Neural cell (in vitro differentiated cells): Measurements from ENCODE around the gene BCAP31. TPM values are rescaled to one million over a fixed set of nuclear protein-coding genes. Genes with fewer than 3 reads are reported as not detected.

ENCODE experiments used
- H2AFZ ChIP-seq: fragments of 200-600, 300-800 bp; sonication (generic), shearing (Covaris generic); 2 replicates; pipeline ENCODE4 v1.6.0; 2014; ENCODE audit warnings: low read depth, mild to moderate bottlenecking, antibody characterized with exemption, low read length, moderate library complexity
- H3F3A ChIP-seq: fragments of 200-600 bp; shearing (Covaris generic); 2 replicates; pipeline ENCODE4 v1.6.1; 2016; ENCODE audit warnings: mild to moderate bottlenecking, moderate library complexity, mixed read lengths, antibody characterized with exemption, low read length; ENCODE audit not compliant: insufficient read depth, poor library complexity, severe bottlenecking
- H3K27ac ChIP-seq: fragments of 200-600, 300-800 bp; sonication (generic), shearing (Covaris generic); 2 replicates; pipeline ENCODE4 v1.5.1; 2014; ENCODE audit warnings: mild to moderate bottlenecking, low read length, moderate library complexity
- H3K27me3 ChIP-seq: fragments of 300-800, 200-600 bp; sonication (generic), shearing (Covaris generic); 2 replicates; pipeline ENCODE4 v1.6.0; 2014; ENCODE audit warnings: mild to moderate bottlenecking, low read depth, low read length, moderate library complexity; ENCODE audit not compliant: insufficient read depth
- H3K36me3 ChIP-seq: fragments of 300-800, 200-600 bp; sonication (generic), shearing (Covaris generic); 2 replicates; pipeline ENCODE4 v1.5.1; 2014; ENCODE audit warnings: mild to moderate bottlenecking, antibody characterized with exemption, low read length, moderate library complexity; ENCODE audit not compliant: insufficient read depth
- H3K4me2 ChIP-seq: fragments of 300-800, 200-600 bp; sonication (generic), shearing (Covaris generic); 2 replicates; pipeline ENCODE4 v1.6.0; 2014; ENCODE audit warnings: mild to moderate bottlenecking, low read length
- H3K4me3 ChIP-seq: fragments of 300-800, 200-600 bp; sonication (generic), shearing (Covaris generic); 2 replicates; pipeline ENCODE4 v1.5.1; 2014; ENCODE audit warnings: mild to moderate bottlenecking, low read length, moderate library complexity
- H3K79me2 ChIP-seq: fragments of 200-600 bp; shearing (Covaris generic); replicated peaks from 2 replicates; pipeline ENCODE4 v1.6.0; 2014; ENCODE audit warnings: mild to moderate bottlenecking, low read length, moderate library complexity; ENCODE audit not compliant: insufficient read depth
- H3K9ac ChIP-seq: fragments of 300-800, 200-600 bp; sonication (generic), shearing (Covaris generic); 2 replicates; pipeline ENCODE4 v1.6.1; 2016; ENCODE audit warnings: mild to moderate bottlenecking, low read length, mixed read lengths
- H3K9me2 ChIP-seq: fragments of 200-600 bp; shearing (Covaris generic); 2 replicates; pipeline ENCODE4 v1.6.1; 2016; ENCODE audit warnings: mild to moderate bottlenecking, low read length, mixed read lengths; ENCODE audit not compliant: insufficient read depth
- H3K9me3 ChIP-seq: fragments of 200-600, 300-800 bp; sonication (generic), shearing (Covaris generic); 2 replicates; pipeline ENCODE4 v1.6.1; 2016; ENCODE audit warnings: mild to moderate bottlenecking, mixed run types, low read length, moderate library complexity, mixed read lengths
- H4K20me1 ChIP-seq: fragments of 200-600 bp; shearing (Covaris generic); 2 replicates; pipeline ENCODE4 v1.6.1; 2016; ENCODE audit warnings: mild to moderate bottlenecking, mixed run types; ENCODE audit not compliant: insufficient read depth
- EP300 ChIP-seq: fragments of 450-650 bp; conservative IDR thresholded peaks from 2 replicates; pipeline ENCODE4 v1.6.1; 2014; ENCODE audit warnings: antibody characterized with exemption, mild to moderate bottlenecking, moderate library complexity; ENCODE audit not compliant: poor library complexity, severe bottlenecking
- EZH2 ChIP-seq: fragments of 200-600, 300-800 bp; shearing (Covaris generic), sonication (generic); IDR thresholded peaks from 2 replicates; pipeline ENCODE4 v1.6.1; 2014; ENCODE audit warnings: antibody characterized with exemption, low read length, borderline replicate concordance, mild to moderate bottlenecking; ENCODE audit not compliant: insufficient read depth, poor library complexity, severe bottlenecking
- MXI1 ChIP-seq: fragments of 450-650 bp; conservative IDR thresholded peaks from 2 replicates; pipeline ENCODE4 v1.6.1; 2014; ENCODE audit warnings: antibody characterized with exemption, mild to moderate bottlenecking; ENCODE audit not compliant: poor library complexity, severe bottlenecking
- POLR2AphosphoS5 ChIP-seq: IDR thresholded peaks from 2 replicates; pipeline ENCODE4 v1.6.1; 2012
- RAD21 ChIP-seq: fragments of 450-650 bp; conservative IDR thresholded peaks from 2 replicates; pipeline ENCODE4 v1.6.1; 2014; ENCODE audit warnings: antibody characterized with exemption, mild to moderate bottlenecking, moderate library complexity
- SMC3 ChIP-seq: fragments of 450-650 bp; conservative IDR thresholded peaks from 2 replicates; pipeline ENCODE4 v1.6.1; 2014; ENCODE audit warnings: antibody characterized with exemption, mild to moderate bottlenecking, moderate library complexity; ENCODE audit not compliant: poor library complexity
- TAF1 ChIP-seq: IDR thresholded peaks from 2 replicates; pipeline ENCODE4 v1.6.1; 2012; ENCODE audit warnings: low read depth
- polyA plus RNA-seq: library from polyadenylated mRNA; depleted of rRNA; stranded (reverse); fragments of >200 nt; gene quantifications from 2 replicates; pipeline ENCODE4 v1.2.3, GENCODE V29; 2014
- TF ChIP-seq, protein P1 (sequence below): fragments of 450-650 bp; IDR thresholded peaks from 2 replicates; pipeline ENCODE4 v1.5.1; 2014; ENCODE audit warnings: antibody characterized with exemption, mild to moderate bottlenecking, moderate library complexity; ENCODE audit not compliant: poor library complexity, severe bottlenecking
- TF ChIP-seq, protein P2 (sequence below): IDR thresholded peaks from 2 replicates; pipeline ENCODE4 v1.6.1; 2012; ENCODE audit warnings: borderline replicate concordance

The BCAP31 gene
- polyA plus RNA-seq, 1 donor from 2014 or later: 182 TPM

DNA sequence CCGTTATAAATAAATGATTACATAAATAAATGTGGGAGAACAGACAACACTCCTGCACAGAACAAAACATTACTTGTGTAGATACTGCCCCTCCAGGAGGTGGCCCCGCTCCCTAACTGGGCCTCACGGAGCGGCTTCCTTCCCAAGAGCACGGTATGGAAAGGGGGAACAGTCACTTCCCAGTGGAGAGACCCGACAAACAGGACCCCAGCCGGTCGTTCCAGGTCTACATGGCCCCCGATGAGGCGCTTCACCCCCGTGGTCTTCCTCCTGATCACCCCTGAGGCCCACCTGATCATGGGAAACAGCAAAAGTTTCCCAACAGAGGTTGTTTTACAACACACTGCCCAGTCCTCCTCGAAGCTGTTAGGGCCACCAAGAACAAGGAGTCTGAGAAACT lies 43.0 kb downstream of the BCAP31 start:
- Histone ChIP-seq H3K79me2 (no peaks in the 10 kb centered on the region), H3K27ac (no peak overlapping the region), H2AFZ (no peak overlapping the region), H3K4me3 (no peak overlapping the region), H3K9me3 (no peaks in the 10 kb centered on the region), H3K9me2 (no peaks in the 10 kb centered on the region), H3K27me3 (no peaks in the 10 kb centered on the region), H3K36me3 (no peaks in the 10 kb centered on the region), H3K4me2 (no peak overlapping the region), H4K20me1 (no peaks in the 10 kb centered on the region), H3F3A (no peaks in the 10 kb centered on the region), H3K9ac (no peak overlapping the region)
- TF ChIP-seq EP300 (no peak), EZH2 (no peak), RAD21 (no peak), SMC3 (no peak), TAF1 (no peak), POLR2AphosphoS5 (no peak), MXI1 (no peak)
- TF ChIP-seq, protein P1, sequence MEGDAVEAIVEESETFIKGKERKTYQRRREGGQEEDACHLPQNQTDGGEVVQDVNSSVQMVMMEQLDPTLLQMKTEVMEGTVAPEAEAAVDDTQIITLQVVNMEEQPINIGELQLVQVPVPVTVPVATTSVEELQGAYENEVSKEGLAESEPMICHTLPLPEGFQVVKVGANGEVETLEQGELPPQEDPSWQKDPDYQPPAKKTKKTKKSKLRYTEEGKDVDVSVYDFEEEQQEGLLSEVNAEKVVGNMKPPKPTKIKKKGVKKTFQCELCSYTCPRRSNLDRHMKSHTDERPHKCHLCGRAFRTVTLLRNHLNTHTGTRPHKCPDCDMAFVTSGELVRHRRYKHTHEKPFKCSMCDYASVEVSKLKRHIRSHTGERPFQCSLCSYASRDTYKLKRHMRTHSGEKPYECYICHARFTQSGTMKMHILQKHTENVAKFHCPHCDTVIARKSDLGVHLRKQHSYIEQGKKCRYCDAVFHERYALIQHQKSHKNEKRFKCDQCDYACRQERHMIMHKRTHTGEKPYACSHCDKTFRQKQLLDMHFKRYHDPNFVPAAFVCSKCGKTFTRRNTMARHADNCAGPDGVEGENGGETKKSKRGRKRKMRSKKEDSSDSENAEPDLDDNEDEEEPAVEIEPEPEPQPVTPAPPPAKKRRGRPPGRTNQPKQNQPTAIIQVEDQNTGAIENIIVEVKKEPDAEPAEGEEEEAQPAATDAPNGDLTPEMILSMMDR: no peak
- TF ChIP-seq, protein P2, sequence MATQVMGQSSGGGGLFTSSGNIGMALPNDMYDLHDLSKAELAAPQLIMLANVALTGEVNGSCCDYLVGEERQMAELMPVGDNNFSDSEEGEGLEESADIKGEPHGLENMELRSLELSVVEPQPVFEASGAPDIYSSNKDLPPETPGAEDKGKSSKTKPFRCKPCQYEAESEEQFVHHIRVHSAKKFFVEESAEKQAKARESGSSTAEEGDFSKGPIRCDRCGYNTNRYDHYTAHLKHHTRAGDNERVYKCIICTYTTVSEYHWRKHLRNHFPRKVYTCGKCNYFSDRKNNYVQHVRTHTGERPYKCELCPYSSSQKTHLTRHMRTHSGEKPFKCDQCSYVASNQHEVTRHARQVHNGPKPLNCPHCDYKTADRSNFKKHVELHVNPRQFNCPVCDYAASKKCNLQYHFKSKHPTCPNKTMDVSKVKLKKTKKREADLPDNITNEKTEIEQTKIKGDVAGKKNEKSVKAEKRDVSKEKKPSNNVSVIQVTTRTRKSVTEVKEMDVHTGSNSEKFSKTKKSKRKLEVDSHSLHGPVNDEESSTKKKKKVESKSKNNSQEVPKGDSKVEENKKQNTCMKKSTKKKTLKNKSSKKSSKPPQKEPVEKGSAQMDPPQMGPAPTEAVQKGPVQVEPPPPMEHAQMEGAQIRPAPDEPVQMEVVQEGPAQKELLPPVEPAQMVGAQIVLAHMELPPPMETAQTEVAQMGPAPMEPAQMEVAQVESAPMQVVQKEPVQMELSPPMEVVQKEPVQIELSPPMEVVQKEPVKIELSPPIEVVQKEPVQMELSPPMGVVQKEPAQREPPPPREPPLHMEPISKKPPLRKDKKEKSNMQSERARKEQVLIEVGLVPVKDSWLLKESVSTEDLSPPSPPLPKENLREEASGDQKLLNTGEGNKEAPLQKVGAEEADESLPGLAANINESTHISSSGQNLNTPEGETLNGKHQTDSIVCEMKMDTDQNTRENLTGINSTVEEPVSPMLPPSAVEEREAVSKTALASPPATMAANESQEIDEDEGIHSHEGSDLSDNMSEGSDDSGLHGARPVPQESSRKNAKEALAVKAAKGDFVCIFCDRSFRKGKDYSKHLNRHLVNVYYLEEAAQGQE: no peak

DNA sequence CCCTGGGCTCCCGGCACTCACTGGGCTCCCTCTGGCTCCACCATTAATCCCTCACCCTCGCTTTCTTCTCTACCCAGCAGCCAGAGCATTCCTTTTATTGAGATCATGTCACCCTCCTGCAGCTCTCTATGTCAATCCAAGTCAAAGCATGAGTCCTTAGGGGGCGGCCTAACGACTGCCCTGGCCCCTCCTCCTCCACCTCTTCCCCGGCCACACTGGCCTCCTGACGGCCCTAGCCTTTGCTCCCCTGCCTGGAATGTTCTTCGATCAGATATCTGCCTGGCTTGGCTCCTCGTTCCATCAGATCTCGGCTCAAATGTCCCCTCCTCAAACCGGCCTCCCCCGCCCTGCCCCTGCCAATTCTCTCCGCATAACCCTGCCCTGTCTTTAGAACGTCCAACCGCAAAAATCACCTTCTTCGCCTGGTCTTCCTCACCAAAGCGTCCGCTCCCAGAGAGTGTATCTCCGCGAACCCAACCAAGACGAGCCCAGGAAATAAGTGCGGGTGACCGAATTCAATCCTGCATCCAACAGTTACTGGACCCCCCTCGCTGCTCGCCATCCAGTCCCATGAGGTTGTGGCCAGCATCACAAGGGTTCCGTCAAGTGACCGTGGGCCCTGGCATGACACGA lies 49.9 kb downstream of the BCAP31 start:
- Histone ChIP-seq H4K20me1 (no peaks in the 10 kb centered on the region), H3K9ac (no peak overlapping the region), H3K36me3 (no peaks in the 10 kb centered on the region), H3K9me3 (no peaks in the 10 kb centered on the region), H3K79me2 (no peaks in the 10 kb centered on the region), H3K27me3 (no peaks in the 10 kb centered on the region), H2AFZ (no peak overlapping the region), H3K4me2 (no peak overlapping the region), H3K9me2 (no peaks in the 10 kb centered on the region), H3F3A (no peaks in the 10 kb centered on the region), H3K27ac (no peak overlapping the region), H3K4me3 (no peak overlapping the region)
- TF ChIP-seq EZH2 (no peak), SMC3 (no peak), RAD21 (no peak), EP300 (no peak), TAF1 (no peak), MXI1 (no peak), POLR2AphosphoS5 (no peak)
- TF ChIP-seq, protein P2: no peak
- TF ChIP-seq, protein P1: no peak
